ENCODE data around the gene TMEM132C.

TMEM132C gene

GRCh38 chr12:128570191-128571065 is 303.5 kb downstream of the TMEM132C start:
- no peaks in the 10 kb centered on the region for H3K4me1 ChIP-seq (ENCODE audit: insufficient read depth, poor library complexity, severe bottlenecking)
- H3K36me3 ChIP-seq (ENCODE audit: low read depth): no peaks in the 10 kb centered on the region
- no peak for DNase-seq (ENCODE audit: low spot score)
- no peak overlapping the region for H3K4me3 ChIP-seq (ENCODE audit: severe bottlenecking)
- no peaks in the 10 kb centered on the region for H3K27me3 ChIP-seq (ENCODE audit: insufficient read depth, poor library complexity, severe bottlenecking)
- no peak for ATAC-seq (ENCODE audit: low read depth)
- H3K27ac ChIP-seq (ENCODE audit: poor library complexity, severe bottlenecking): no peak overlapping the region
- no peak for TF ChIP-seq CTCF (IDR thresholded peaks at IDR 0.05; ENCODE audit: poor library complexity, severe bottlenecking)
- H3K9me3 ChIP-seq (ENCODE audit: severe bottlenecking): no peaks in the 10 kb centered on the region

- Histone ChIP-seq H3K27me3 (ENCODE audit: insufficient read depth, poor library complexity, severe bottlenecking) (no peaks in the 10 kb centered on the region), H3K27ac (ENCODE audit: poor library complexity, severe bottlenecking) (no peak overlapping the region), H3K36me3 (ENCODE audit: low read depth) (no peaks in the 10 kb centered on the region), H3K4me3 (ENCODE audit: severe bottlenecking) (no peak overlapping the region), H3K4me1 (ENCODE audit: insufficient read depth, poor library complexity, severe bottlenecking) (no peaks in the 10 kb centered on the region), H3K9me3 (ENCODE audit: severe bottlenecking) (no peaks in the 10 kb centered on the region)
- TF ChIP-seq CTCF (IDR thresholded peaks at IDR 0.05; ENCODE audit: poor library complexity, severe bottlenecking): no peak
- no peak for DNase-seq (ENCODE audit: low spot score)
- no peak for ATAC-seq (ENCODE audit: low read depth)
These were observed 305.2 kb downstream of the TMEM132C start for GRCh38 chr12:128571906-128572810.

GRCh38 chr12:128573907-128574306 is 306.9 kb downstream of the TMEM132C start:
- ATAC-seq (ENCODE audit: low read depth): no peak

GRCh38 chr12:128578045-128578444 is 311.1 kb downstream of the TMEM132C start:
- Histone ChIP-seq H3K27me3 (ENCODE audit: insufficient read depth, poor library complexity, severe bottlenecking) (no peaks in the 10 kb centered on the region), H3K36me3 (ENCODE audit: low read depth) (no peaks in the 10 kb centered on the region), H3K9me3 (ENCODE audit: severe bottlenecking) (no peaks in the 10 kb centered on the region), H3K4me1 (ENCODE audit: insufficient read depth, poor library complexity, severe bottlenecking) (no peaks in the 10 kb centered on the region), H3K27ac (ENCODE audit: poor library complexity, severe bottlenecking) (no peak overlapping the region), H3K4me3 (ENCODE audit: severe bottlenecking) (no peak overlapping the region)
- no peak for TF ChIP-seq CTCF (IDR thresholded peaks at IDR 0.05; ENCODE audit: poor library complexity, severe bottlenecking)
- ATAC-seq (ENCODE audit: low read depth) (no peak), DNase-seq (ENCODE audit: low spot score) (no peak)

More at GRCh38 chr12:128573907-128574306, 306.9 kb downstream of the TMEM132C start:
- Histone ChIP-seq H3K36me3 (ENCODE audit: low read depth) (no peaks in the 10 kb centered on the region), H3K4me1 (ENCODE audit: insufficient read depth, poor library complexity, severe bottlenecking) (no peaks in the 10 kb centered on the region), H3K27me3 (ENCODE audit: insufficient read depth, poor library complexity, severe bottlenecking) (no peaks in the 10 kb centered on the region), H3K27ac (ENCODE audit: poor library complexity, severe bottlenecking) (no peak overlapping the region), H3K9me3 (ENCODE audit: severe bottlenecking) (no peaks in the 10 kb centered on the region), H3K4me3 (ENCODE audit: severe bottlenecking) (no peak overlapping the region)
- no peak for DNase-seq (ENCODE audit: low spot score)
- no peak for TF ChIP-seq CTCF (IDR thresholded peaks at IDR 0.05; ENCODE audit: poor library complexity, severe bottlenecking)

Measured in RWPE2 (cell line).